HEK293T (cell line): Measurements from ENCODE around the gene NLRP2B.
"Not testable (repeated sequence)": the region's sequence is repeated elsewhere in the genome, so short reads cannot be mapped to it uniquely, and the experiment has no call there.

Experiments
- CTCF ChIA-PET: fragments of 350-600 bp; formaldehyde crosslinking; extraction: SDS; loops from one replicate; lab custom pipeline; 2021; ENCODE audit warnings: antibody characterized with exemption, inconsistent platforms; lab: Yijun Ruan, JAX
- POLR2A ChIA-PET: fragments of 350-600 bp; formaldehyde crosslinking; extraction: SDS; loops from one replicate; lab custom pipeline; 2020; ENCODE audit warnings: antibody characterized with exemption, inconsistent platforms; lab: Yijun Ruan, JAX
- DNase-seq: peaks from one replicate; pipeline ENCODE4 v3.0.0; 2012; ENCODE audit warnings: mixed read lengths; ENCODE audit errors: extremely low spot score
- ARNT ChIP-seq: fragments of 450-650 bp; IDR thresholded peaks from 2 replicates; pipeline ENCODE4 v1.6.1; 2017; ENCODE audit warnings: mild to moderate bottlenecking
- BHLHE40 ChIP-seq: fragments of 450-650 bp; IDR thresholded peaks from 2 replicates; pipeline ENCODE4 v1.6.1; 2016; ENCODE audit warnings: mild to moderate bottlenecking, moderate library complexity, borderline replicate concordance
- CTBP1 ChIP-seq: fragments of 450-650 bp; IDR thresholded peaks from 2 replicates; pipeline ENCODE4 v1.6.1; 2016; ENCODE audit warnings: borderline replicate concordance
- ELF4 ChIP-seq: fragments of 450-650 bp; IDR thresholded peaks from 2 replicates; pipeline ENCODE4 v1.6.1; 2017; ENCODE audit warnings: antibody characterized with exemption
- FOXA1 ChIP-seq: fragments of 450-650 bp; IDR thresholded peaks from 2 replicates; pipeline ENCODE4 v1.6.1; 2016; ENCODE audit warnings: mild to moderate bottlenecking
- FOXK2 ChIP-seq: fragments of 450-650 bp; IDR thresholded peaks from 2 replicates; pipeline ENCODE4 v1.6.1; 2016; ENCODE audit warnings: mild to moderate bottlenecking
- FOXM1 ChIP-seq: fragments of 450-650 bp; IDR thresholded peaks from 2 replicates; pipeline ENCODE4 v1.6.1; 2017; ENCODE audit warnings: mild to moderate bottlenecking, borderline replicate concordance
- HDGF ChIP-seq: fragments of 450-650 bp; IDR thresholded peaks from 2 replicates; pipeline ENCODE4 v1.6.1; 2017; ENCODE audit warnings: antibody characterized with exemption, borderline replicate concordance
- L3MBTL2 ChIP-seq: fragments of 450-650 bp; conservative IDR thresholded peaks from 2 replicates; pipeline ENCODE4 v1.6.1; 2016; ENCODE audit warnings: mild to moderate bottlenecking
- LEF1 ChIP-seq: fragments of 450-650 bp; IDR thresholded peaks from 2 replicates; pipeline ENCODE4 v1.6.1; 2017; ENCODE audit warnings: mild to moderate bottlenecking, borderline replicate concordance
- NFRKB ChIP-seq: fragments of 450-650 bp; IDR thresholded peaks from 2 replicates; pipeline ENCODE4 v1.6.1; 2016; ENCODE audit warnings: mild to moderate bottlenecking, moderate library complexity
- PKNOX1 ChIP-seq: fragments of 450-650 bp; IDR thresholded peaks from 2 replicates; pipeline ENCODE4 v1.6.1; 2016
- SP1 ChIP-seq: fragments of 450-650 bp; IDR thresholded peaks from 2 replicates; pipeline ENCODE4 v1.6.1; 2017
- SUZ12 ChIP-seq: fragments of 450-650 bp; IDR thresholded peaks from 2 replicates; pipeline ENCODE4 v1.6.1; 2016; ENCODE audit warnings: mild to moderate bottlenecking
- TARDBP ChIP-seq: fragments of 450-650 bp; IDR thresholded peaks from 2 replicates; pipeline ENCODE4 v1.6.1; 2016
- ZNF384 ChIP-seq: fragments of 450-650 bp; IDR thresholded peaks from 2 replicates; pipeline ENCODE4 v1.6.1; 2016

NLRP2B gene

GRCh38 chrX:57643698-57644097 is 36.4 kb downstream of the NLRP2B start:
- POLR2A ChIA-PET = no interaction called here
- no peak for DNase-seq
- TF ChIP-seq FOXK2 (no peak), ZNF384 (no peak), NFRKB (no peak), SP1 (no peak), SUZ12 (no peak), PKNOX1 (no peak), FOXA1 (no peak), ARNT (no peak), HDGF (no peak), BHLHE40 (no peak), ELF4 (no peak), L3MBTL2 (no peak), FOXM1 (no peak), CTBP1 (no peak), TARDBP (no peak)
- CTCF ChIA-PET = interaction anchor here (0.6 kb wide), 1 partner anchor 679 kb away, joined by 4 read pairs; no protein-coding TSS in a partner anchor

GRCh38 chrX:57641338-57641737 is 38.7 kb downstream of the NLRP2B start:
- ChIA-PET POLR2A (no interaction called here), CTCF (no interaction called here)
- TF ChIP-seq HDGF (no peak), SUZ12 (no peak), ARNT (no peak), PKNOX1 (no peak), FOXA1 (no peak), FOXK2 (no peak), L3MBTL2 (no peak), ELF4 (no peak), TARDBP (no peak), SP1 (no peak), CTBP1 (no peak), LEF1 (no peak), BHLHE40 (no peak), NFRKB (no peak)
- DNase-seq = no peak

GRCh38 chrX:57640674-57641016 is 39.4 kb downstream of the NLRP2B start:
- no peak for TF ChIP-seq ZNF384
- TF ChIP-seq ELF4 = no peak
- no peak for TF ChIP-seq HDGF
- no peak for TF ChIP-seq L3MBTL2
- no peak for TF ChIP-seq SUZ12
- POLR2A ChIA-PET = no interaction called here
- CTCF ChIA-PET = no interaction called here
- DNase-seq = no peak

- CTCF ChIA-PET, DNase-seq, POLR2A ChIA-PET: not testable (repeated sequence)
Measured at GRCh38 chrX:57629438-57629837, 50.6 kb downstream of the NLRP2B start.
